Measurements from ENCODE around the gene FAM120B.
"Not testable (repeated sequence)": the region's sequence is repeated elsewhere in the genome, so short reads cannot be mapped to it uniquely, and the experiment has no call there.

FAM120B gene

DNA sequence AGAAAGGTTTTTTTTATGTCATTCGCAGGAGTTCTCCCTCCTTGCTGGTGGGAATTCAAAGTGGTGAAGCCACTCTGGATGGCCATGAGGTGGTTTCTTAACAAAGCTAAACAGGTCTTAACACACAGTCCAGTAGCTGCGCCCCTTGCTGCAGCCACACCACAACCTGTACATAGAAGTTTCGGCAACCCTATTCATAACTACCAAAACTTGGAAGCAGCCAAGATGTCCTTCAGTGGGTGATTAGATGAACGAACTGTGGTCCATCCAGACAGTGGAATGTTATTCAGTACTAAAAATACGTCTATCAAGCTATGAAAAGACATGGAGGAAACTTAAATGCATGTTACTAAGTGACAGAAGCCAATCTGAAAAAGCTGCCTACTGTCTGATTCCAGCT is 78.9 kb downstream of the FAM120B start:
- H3K27me3 ChIP-seq (ENCODE audit: control insufficient read depth, insufficient read depth, low read length), result no peaks in the 10 kb centered on the region
- no peaks in the 10 kb centered on the region for H3K9me3 ChIP-seq (ENCODE audit: control insufficient read depth, insufficient read depth, low read length)
- H3K9ac ChIP-seq (ENCODE audit: low read depth, low read length), result no peak overlapping the region
- H3K4me3 ChIP-seq (ENCODE audit: low read depth, low read length), result no peak overlapping the region
- no peaks in the 10 kb centered on the region for H3K36me3 ChIP-seq (ENCODE audit: control insufficient read depth, insufficient read depth, low read length)
- no peaks in the 10 kb centered on the region for H3K4me1 ChIP-seq (ENCODE audit: control insufficient read depth, insufficient read depth, low read length)

DNA sequence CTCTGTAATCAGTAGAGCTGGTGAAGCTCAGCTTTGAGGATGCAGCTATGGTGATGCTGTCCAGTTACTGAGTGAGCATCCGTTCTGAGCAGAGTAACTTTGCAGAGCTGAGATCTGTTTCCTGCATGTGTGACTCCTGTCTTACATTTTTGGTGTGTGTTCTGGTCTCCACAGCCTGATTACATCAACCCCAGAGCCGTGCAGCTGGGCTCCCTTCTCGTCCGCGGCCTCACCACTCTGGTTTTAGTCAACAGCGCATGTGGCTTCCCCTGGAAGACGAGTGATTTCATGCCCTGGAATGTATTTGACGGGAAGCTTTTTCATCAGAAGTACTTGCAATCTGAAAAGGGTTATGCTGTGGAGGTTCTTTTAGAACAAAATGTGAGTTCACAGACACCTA is 81.6 kb downstream of the FAM120B start:
- Histone ChIP-seq H3K36me3 (ENCODE audit: control insufficient read depth, insufficient read depth, low read length) (no peaks in the 10 kb centered on the region), H3K4me3 (ENCODE audit: low read depth, low read length) (no peak overlapping the region), H3K4me1 (ENCODE audit: control insufficient read depth, insufficient read depth, low read length) (no peaks in the 10 kb centered on the region), H3K9me3 (ENCODE audit: control insufficient read depth, insufficient read depth, low read length) (no peaks in the 10 kb centered on the region), H3K9ac (ENCODE audit: low read depth, low read length) (no peak overlapping the region), H3K27me3 (ENCODE audit: control insufficient read depth, insufficient read depth, low read length) (no peaks in the 10 kb centered on the region)

DNA sequence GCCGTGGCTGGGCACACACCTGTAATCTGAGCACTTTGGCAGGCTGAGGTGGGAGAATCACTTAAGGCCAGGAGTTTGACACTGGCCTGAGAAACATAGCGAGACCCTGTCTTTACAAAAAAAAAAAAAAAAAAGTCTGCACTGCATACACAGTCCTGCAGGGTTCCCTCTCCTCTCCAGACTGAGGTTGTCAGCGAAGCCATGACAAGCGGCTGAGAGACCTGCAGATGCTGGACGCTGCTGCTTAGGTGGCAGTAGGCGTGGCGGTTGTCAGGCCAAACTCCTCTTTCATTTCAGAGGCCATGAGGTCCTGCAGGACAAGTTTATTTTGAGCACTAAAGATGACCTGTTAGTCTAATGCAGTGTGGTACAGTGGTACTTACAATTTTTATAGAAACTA is 86.5 kb downstream of the FAM120B start:
- Histone ChIP-seq H3K36me3 (ENCODE audit: control insufficient read depth, insufficient read depth, low read length) (peaks cover 10% of the 10 kb centered on the region), H3K27me3 (ENCODE audit: control insufficient read depth, insufficient read depth, low read length) (no peaks in the 10 kb centered on the region), H3K4me3 (ENCODE audit: low read depth, low read length) (no peak overlapping the region)

DNA sequence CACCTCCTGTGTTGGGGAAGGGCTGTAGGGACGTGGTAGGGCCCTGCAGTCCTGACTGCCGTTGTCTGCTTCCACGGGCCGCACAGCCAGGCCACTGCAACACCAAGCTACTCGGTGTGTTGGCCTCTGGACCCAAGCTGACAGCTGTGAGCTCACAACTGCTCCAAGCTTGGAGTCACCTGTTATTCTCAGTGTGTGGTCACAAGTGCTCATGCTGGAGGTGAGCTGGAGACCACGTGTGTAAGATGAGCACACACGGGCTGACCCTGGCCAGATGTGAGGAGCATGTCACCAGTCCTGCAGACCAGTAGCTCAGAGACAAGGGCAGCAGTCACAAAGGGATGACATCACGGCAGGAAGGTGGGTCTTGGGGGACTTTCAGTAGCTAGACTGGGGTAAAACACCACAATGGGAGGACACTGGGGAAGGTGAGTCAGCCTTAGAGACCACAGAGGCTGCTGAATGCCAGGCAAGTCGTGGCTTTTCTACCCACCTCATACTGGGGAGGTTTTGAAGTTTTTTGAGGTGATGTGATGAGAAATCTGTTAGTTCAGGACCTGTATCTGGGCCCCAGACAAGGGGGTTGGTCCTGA is 87.3 kb downstream of the FAM120B start:
- H3K36me3 ChIP-seq (ENCODE audit: control insufficient read depth, insufficient read depth, low read length), result peaks cover 10% of the 10 kb centered on the region
- H3K9me3 ChIP-seq (ENCODE audit: control insufficient read depth, insufficient read depth, low read length), result no peaks in the 10 kb centered on the region
- no peaks in the 10 kb centered on the region for H3K4me1 ChIP-seq (ENCODE audit: control insufficient read depth, insufficient read depth, low read length)
- H3K27me3 ChIP-seq (ENCODE audit: control insufficient read depth, insufficient read depth, low read length), result no peaks in the 10 kb centered on the region
- no peak overlapping the region for H3K4me3 ChIP-seq (ENCODE audit: low read depth, low read length)
- H3K9ac ChIP-seq (ENCODE audit: low read depth, low read length), result no peak overlapping the region

More for the DNA sequence above, 86.5 kb downstream of the FAM120B start:
- Histone ChIP-seq H3K9me3 (ENCODE audit: control insufficient read depth, insufficient read depth, low read length) (no peaks in the 10 kb centered on the region), H3K4me1 (ENCODE audit: control insufficient read depth, insufficient read depth, low read length) (no peaks in the 10 kb centered on the region), H3K9ac (ENCODE audit: low read depth, low read length) (no peak overlapping the region)

DNA sequence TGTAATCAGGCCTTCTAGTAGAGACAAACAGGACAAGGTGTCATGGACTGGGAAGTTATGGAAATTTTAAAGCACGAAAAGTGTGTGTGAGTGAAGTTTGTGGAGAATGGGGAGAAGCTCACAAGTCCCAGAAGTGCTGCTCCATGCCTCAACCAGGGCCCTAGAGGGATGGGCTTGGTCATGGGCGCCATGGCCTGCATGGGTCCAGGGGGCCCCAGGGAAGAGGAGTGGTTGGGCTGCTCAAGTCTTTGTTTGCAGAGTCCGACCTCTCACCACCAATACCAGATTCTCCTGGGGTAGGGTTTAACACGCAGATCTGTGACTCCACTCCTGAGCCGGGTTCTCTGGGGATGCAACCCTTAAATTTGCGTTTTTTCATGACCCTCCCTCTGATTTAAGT is 88.4 kb downstream of the FAM120B start:
- Histone ChIP-seq H3K4me1 (ENCODE audit: control insufficient read depth, insufficient read depth, low read length) (no peaks in the 10 kb centered on the region), H3K27me3 (ENCODE audit: control insufficient read depth, insufficient read depth, low read length) (no peaks in the 10 kb centered on the region), H3K9me3 (ENCODE audit: control insufficient read depth, insufficient read depth, low read length) (no peaks in the 10 kb centered on the region), H3K4me3 (ENCODE audit: low read depth, low read length) (no peak overlapping the region), H3K9ac (ENCODE audit: low read depth, low read length) (no peak overlapping the region), H3K36me3 (ENCODE audit: control insufficient read depth, insufficient read depth, low read length) (peaks cover 10% of the 10 kb centered on the region)

DNA sequence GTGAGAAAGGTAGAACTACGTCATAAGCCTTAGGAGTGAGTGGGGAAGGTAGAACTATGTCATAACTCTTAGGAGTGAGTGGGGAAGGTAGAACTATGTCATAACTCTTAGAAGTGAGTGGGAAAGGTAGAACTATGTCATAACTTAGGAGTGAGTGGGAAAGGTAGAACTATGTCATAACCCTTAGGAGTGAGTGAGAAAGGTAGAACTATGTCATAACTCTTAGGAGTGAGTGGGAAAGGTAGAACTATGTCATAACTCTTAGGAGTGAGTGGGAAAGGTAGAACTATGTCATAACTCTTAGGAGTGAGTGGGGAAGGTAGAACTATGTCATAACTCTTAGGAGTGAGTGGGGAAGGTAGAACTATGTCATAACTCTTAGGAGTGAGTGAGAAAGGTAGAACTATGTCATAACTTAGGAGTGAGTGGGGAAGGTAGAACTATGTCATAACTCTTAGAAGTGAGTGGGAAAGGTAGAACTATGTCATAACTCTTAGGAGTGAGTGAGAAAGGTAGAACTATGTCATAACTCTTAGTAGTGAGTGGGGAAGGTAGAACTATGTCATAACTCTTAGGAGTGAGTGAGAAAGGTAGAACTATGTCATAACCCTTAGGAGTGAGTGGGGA is 92.3 kb downstream of the FAM120B start:
- H3K4me1 ChIP-seq (ENCODE audit: control insufficient read depth, insufficient read depth, low read length), result peaks cover 10% of the 10 kb centered on the region
- H3K36me3 ChIP-seq (ENCODE audit: control insufficient read depth, insufficient read depth, low read length), result peaks cover 14% of the 10 kb centered on the region
- not testable (repeated sequence) for H3K4me3 ChIP-seq (ENCODE audit: low read depth, low read length); H3K27me3 ChIP-seq (ENCODE audit: control insufficient read depth, insufficient read depth, low read length); H3K9ac ChIP-seq (ENCODE audit: low read depth, low read length); H3K9me3 ChIP-seq (ENCODE audit: control insufficient read depth, insufficient read depth, low read length)

DNA sequence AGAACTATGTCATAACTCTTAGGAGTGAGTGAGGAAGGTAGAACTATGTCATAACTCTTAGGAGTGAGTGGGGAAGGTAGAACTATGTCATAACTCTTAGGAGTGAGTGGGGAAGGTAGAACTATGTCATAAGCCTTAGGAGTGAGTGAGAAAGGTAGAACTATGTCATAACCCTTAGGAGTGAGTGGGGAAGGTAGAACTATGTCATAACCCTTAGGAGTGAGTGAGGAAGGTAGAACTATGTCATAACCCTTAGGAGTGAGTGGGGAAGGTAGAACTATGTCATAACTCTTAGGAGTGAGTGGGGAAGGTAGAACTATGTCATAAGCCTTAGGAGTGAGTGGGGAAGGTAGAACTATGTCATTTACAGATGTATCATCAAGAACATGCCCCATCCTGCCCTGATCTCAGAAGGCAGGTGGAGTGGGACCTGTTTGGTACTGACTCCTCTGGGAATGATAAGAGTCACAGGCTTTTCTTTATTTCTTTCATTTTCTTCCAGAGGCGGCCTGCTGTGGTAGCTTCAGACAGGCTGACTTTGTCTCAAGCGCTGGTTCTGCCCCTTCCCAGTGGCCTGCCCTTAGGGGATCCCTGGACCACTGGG is 93.5 kb downstream of the FAM120B start:
- peaks cover 10% of the 10 kb centered on the region for H3K4me1 ChIP-seq (ENCODE audit: control insufficient read depth, insufficient read depth, low read length)
- H3K9me3 ChIP-seq (ENCODE audit: control insufficient read depth, insufficient read depth, low read length); H3K9ac ChIP-seq (ENCODE audit: low read depth, low read length); H3K27me3 ChIP-seq (ENCODE audit: control insufficient read depth, insufficient read depth, low read length); H3K36me3 ChIP-seq (ENCODE audit: control insufficient read depth, insufficient read depth, low read length); H3K4me3 ChIP-seq (ENCODE audit: low read depth, low read length): not testable (repeated sequence)

DNA sequence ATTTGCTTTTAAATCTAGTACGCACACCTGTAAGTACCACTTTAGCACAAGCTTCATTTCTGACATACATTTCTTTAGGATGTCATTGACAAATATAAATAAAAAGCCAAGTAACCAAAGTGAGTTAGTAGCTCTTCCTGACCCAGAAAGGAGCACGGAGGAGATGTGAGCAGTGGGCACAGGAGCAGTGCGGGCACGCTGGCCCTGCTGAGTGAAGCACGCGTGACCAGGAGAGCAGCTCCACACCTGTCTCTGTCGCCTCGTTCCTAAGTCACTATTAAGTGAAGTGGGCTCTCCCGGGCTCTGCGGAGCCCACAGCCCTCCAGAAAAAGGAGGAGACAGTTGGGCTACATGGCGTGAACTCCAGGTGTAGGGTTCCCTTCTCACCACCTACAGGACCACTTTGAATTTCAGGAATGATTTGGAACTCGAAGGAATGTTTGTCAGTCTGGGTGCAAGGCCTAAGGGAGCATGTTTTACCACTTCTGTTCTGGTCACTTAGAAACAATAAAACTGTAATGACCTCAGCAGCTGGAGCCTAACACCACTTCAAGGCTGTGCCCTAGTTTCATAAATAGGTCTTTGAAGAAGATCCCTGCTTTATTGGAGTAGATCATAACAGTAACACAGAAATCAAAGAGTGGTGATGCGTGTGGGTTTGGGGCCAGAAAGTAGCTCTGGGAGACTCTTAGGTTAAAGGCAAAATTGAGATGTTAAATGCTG is 95.9 kb downstream of the FAM120B start:
- Histone ChIP-seq H3K36me3 (ENCODE audit: control insufficient read depth, insufficient read depth, low read length) (peaks cover 7% of the 10 kb centered on the region), H3K4me3 (ENCODE audit: low read depth, low read length) (no peak overlapping the region), H3K4me1 (ENCODE audit: control insufficient read depth, insufficient read depth, low read length) (peaks cover 10% of the 10 kb centered on the region), H3K27me3 (ENCODE audit: control insufficient read depth, insufficient read depth, low read length) (no peaks in the 10 kb centered on the region), H3K9me3 (ENCODE audit: control insufficient read depth, insufficient read depth, low read length) (no peaks in the 10 kb centered on the region), H3K9ac (ENCODE audit: low read depth, low read length) (no peak overlapping the region)

DNA sequence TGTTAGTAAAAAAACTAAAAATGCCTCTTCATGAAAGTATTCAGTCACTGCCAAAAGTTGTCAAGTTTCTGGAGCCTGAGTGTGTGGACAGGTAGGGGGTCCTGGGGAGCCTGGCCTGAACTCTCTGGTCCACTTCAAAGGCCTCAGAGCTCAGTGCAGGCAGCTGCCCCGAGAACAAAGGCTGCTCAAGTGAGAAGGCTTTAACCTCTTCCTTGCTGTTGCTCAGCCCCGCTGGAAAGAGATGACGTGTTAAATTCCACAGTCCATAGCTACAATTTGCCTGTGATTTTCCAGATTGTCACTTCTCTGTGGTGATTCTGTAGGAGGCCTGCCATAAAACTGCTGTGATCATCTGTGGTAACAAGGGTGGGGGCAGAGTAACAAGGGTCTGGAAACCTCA is 96.9 kb downstream of the FAM120B start:
- H3K9ac ChIP-seq (ENCODE audit: low read depth, low read length), result no peak overlapping the region
- H3K9me3 ChIP-seq (ENCODE audit: control insufficient read depth, insufficient read depth, low read length), result no peaks in the 10 kb centered on the region
- H3K4me3 ChIP-seq (ENCODE audit: low read depth, low read length), result no peak overlapping the region
- no peaks in the 10 kb centered on the region for H3K27me3 ChIP-seq (ENCODE audit: control insufficient read depth, insufficient read depth, low read length)
- peaks cover 10% of the 10 kb centered on the region for H3K4me1 ChIP-seq (ENCODE audit: control insufficient read depth, insufficient read depth, low read length)
- peaks cover 7% of the 10 kb centered on the region for H3K36me3 ChIP-seq (ENCODE audit: control insufficient read depth, insufficient read depth, low read length)

DNA sequence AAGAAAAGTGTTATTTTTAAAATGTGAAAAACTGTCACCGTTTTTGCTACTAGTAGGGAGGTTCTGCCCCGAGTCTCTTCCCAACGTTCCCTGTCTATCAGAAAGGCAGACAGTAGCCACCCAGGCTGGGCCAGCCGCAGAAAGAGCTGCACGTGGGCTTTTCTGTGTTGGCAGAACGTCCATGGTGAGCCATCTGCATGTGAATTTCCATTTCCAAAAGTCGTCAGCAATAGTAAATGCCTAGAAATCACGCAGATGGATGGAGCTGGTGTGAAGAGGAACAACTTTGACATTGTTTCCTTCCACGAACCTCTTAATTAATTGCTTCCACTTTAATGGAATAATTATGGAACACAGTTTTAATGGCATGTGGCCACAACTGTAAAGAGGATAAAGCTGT is 97.5 kb downstream of the FAM120B start:
- no peaks in the 10 kb centered on the region for H3K9me3 ChIP-seq (ENCODE audit: control insufficient read depth, insufficient read depth, low read length)
- H3K4me3 ChIP-seq (ENCODE audit: low read depth, low read length), result no peak overlapping the region
- no peaks in the 10 kb centered on the region for H3K27me3 ChIP-seq (ENCODE audit: control insufficient read depth, insufficient read depth, low read length)
- peaks cover 7% of the 10 kb centered on the region for H3K36me3 ChIP-seq (ENCODE audit: control insufficient read depth, insufficient read depth, low read length)
- H3K4me1 ChIP-seq (ENCODE audit: control insufficient read depth, insufficient read depth, low read length), result peaks cover 10% of the 10 kb centered on the region
- H3K9ac ChIP-seq (ENCODE audit: low read depth, low read length), result no peak overlapping the region

DNA sequence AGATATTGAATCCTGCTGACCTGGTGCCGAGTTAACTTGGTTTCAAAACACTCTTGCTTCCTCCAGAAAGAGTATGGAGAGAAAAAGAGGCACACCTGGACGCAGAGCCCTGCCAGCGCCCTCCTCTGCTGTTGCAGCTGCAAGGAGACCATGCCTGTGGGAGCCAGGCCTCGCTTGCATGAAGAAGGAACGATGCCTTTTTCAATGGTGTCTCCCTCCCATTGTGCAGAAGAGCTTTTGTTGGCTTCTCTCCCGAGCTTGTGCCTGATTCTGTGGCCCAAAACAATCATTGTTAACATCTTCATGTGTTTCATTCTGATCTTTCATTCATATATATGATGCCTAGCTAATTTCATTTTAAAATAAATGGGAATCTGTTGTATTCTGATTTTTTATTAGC is 98.1 kb downstream of the FAM120B start:
- Histone ChIP-seq H3K9ac (ENCODE audit: low read depth, low read length) (no peak overlapping the region), H3K27me3 (ENCODE audit: control insufficient read depth, insufficient read depth, low read length) (no peaks in the 10 kb centered on the region), H3K36me3 (ENCODE audit: control insufficient read depth, insufficient read depth, low read length) (peaks cover 7% of the 10 kb centered on the region), H3K4me3 (ENCODE audit: low read depth, low read length) (no peak overlapping the region), H3K4me1 (ENCODE audit: control insufficient read depth, insufficient read depth, low read length) (peaks cover 10% of the 10 kb centered on the region), H3K9me3 (ENCODE audit: control insufficient read depth, insufficient read depth, low read length) (no peaks in the 10 kb centered on the region)
